Transverse colon (tissue), 3 donors: ENCODE measurements around the gene PLXNB2.

Source experiments
- POLR2A ChIP-seq: fragments of 450-650 bp; IDR thresholded peaks from one replicate; pipeline ENCODE4 v1.6.1; 2016; ENCODE audit warnings: antibody characterized with exemption, mild to moderate bottlenecking, moderate library complexity
- TF ChIP-seq, protein P1 (sequence below), 5 experiments: fragments of 200-600 bp in 3 of 5; fragments of 450-650 bp in 2 of 5; sonication (generic) in 3 of 5; IDR thresholded peaks; 1 replicate in 2 of 5; 2 replicates in 3 of 5; pipeline ENCODE4 v1.5.1; 2016 to 2017; ENCODE audit warnings: antibody characterized with exemption in 5 of 5, inconsistent platforms in 3 of 5, mild to moderate bottlenecking in 2 of 5, moderate library complexity in 1 of 5

DNA sequence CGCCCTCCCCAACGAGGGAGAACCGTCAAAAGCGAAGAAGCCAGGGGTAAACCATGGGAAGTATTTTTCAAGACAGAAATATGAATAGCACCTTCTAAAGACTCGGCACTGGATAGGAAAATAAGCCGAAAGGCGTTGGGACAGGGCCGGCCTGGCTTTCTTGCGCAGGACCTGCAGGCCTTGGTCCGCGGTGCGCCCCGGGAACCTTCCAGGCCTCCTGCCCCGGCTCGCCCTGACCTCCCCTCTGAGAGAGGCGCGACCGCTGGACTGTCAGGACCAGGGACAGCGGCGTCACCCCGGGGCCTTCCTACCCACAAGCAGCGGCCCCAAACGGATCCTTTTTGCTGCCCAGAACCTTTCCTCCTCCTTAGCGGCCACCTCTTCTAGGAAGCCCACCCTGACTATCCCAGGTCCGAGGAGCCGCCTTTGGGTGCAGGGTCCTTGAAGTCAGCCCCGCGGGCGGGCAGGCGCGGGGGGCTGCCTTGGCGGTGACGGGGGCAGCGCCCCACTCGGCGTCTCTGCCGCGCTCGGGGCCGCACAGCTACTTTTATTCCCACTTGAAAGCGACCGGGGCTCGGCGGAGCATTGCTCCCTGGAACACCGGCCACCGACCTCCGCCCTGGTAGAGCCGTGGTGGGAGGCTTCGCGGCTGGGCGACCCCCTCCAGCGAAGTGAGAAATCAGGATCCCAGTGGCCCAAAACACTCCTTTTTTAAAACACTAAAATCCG lies 36.6 kb downstream of the PLXNB2 start:
- no peak for TF ChIP-seq POLR2A
- TF ChIP-seq, protein P1, sequence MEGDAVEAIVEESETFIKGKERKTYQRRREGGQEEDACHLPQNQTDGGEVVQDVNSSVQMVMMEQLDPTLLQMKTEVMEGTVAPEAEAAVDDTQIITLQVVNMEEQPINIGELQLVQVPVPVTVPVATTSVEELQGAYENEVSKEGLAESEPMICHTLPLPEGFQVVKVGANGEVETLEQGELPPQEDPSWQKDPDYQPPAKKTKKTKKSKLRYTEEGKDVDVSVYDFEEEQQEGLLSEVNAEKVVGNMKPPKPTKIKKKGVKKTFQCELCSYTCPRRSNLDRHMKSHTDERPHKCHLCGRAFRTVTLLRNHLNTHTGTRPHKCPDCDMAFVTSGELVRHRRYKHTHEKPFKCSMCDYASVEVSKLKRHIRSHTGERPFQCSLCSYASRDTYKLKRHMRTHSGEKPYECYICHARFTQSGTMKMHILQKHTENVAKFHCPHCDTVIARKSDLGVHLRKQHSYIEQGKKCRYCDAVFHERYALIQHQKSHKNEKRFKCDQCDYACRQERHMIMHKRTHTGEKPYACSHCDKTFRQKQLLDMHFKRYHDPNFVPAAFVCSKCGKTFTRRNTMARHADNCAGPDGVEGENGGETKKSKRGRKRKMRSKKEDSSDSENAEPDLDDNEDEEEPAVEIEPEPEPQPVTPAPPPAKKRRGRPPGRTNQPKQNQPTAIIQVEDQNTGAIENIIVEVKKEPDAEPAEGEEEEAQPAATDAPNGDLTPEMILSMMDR (IDR thresholded peaks at IDR 0.05): no peak
